Measurements from ENCODE around the gene PAPSS2. TPM values are rescaled to one million over a fixed set of nuclear protein-coding genes. Genes with fewer than 3 reads are reported as not detected.
"Not testable (repeated sequence)": the region's sequence is repeated elsewhere in the genome, so short reads cannot be mapped to it uniquely, and the experiment has no call there.

The PAPSS2 gene
- 1.7 TPM for total RNA-seq

DNA sequence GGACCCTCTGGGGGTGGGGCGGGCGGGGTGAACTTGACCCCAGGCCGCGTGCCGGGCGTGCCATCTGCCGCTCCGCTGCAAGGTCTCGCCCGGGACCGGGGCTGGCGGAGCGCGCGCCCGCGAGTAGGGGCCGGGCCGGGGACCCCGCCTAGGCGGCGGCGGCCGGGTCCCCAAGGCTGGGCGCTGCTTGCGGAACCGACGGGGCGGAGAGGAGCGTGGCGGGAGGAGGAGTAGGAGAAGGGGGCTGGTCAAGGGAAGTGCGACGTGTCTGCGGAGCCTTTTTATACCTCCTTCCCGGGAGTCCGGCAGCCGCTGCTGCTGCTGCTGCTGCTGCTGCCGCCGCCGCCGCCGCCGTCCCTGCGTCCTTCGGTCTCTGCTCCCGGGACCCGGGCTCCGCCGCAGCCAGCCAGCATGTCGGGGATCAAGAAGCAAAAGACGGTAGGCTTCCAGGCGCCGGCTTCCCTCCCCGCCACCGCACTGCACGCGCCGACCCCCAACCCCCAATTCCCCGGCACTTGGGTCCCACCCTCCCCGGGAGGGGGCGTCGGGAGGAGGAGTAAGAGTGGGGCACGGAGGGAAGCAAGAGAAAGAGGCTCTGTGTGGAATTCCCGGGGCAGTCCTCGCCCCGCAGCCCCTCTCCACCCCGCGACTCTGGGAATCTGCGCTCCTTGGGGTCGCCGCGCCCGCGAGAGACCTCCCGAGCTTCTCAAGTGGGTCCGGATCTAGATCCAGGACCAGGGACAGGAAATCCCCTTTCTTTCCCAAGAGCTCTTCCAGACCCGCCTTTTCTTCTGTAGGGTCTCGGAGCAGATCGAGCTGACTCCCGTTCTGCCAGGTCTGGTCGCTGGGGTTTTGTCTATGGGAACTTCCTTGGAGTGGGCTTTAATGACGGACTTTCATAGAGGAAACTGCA, at the start of gene PAPSS2:
PAPSS2 (plus strand) TSS at position 308 of the 913 bp plus-strand sequence; CDS start at position 412, 104 bp downstream.
- Histone ChIP-seq H3K27me3 (ENCODE audit: insufficient read depth, low read length) (peaks cover 23% of the 10 kb centered on the region), H3K4me3 (ENCODE audit: low read length) (peak within 1 kb of the TSS; percentile 42), H3K4me1 (ENCODE audit: insufficient read depth, low read length) (peaks cover 23% of the 10 kb centered on the region), H3K9me3 (ENCODE audit: low read depth, low read length) (no peaks in the 10 kb centered on the region)

DNA sequence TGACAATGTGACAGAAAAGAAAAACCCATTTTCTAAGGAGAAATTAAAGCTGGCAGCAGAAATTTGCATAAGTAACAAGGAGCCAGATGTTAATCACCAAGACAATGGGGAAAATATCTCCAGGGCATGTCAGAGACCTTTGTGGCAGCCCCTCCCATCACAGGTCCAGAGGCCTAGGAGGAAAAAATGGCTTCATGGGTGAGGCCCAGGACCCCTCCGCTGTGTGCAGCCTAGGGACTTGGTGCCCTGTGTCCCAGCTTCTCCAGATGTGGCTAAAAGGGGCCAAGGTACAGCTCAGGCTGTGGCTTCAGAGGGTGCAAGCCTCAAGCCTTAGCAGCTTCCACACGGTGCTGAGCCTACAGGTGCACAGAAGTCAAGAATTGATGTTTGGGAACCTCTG, 48.3 kb upstream of the PAPSS2 start:
- not testable (repeated sequence) for H3K4me3 ChIP-seq (ENCODE audit: low read length); H3K4me1 ChIP-seq (ENCODE audit: insufficient read depth, low read length); H3K9me3 ChIP-seq (ENCODE audit: low read depth, low read length); H3K27me3 ChIP-seq (ENCODE audit: insufficient read depth, low read length)

DNA sequence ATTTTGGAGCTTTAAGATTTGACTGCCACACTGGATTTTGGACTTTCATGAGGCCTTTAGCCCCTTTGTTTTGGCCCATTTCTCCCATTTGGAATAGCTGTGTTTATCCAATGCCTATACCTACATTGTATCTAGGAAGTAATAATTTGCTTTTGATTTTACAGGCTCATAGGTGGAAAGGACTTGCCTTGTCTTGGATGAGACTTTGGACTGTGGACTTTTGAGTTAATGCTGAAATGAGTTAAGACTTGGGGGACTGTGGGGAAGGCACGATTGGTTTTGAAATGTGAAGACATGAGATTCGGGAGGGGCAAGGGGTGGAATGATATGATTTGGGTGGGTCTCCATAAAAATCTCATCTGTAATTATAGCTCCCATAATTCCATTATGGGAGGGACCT, 47.6 kb upstream of the PAPSS2 start:
- no peaks in the 10 kb centered on the region for H3K27me3 ChIP-seq (ENCODE audit: insufficient read depth, low read length)
- H3K4me3 ChIP-seq (ENCODE audit: low read length) = no peak overlapping the region
- H3K4me1 ChIP-seq (ENCODE audit: insufficient read depth, low read length) = no peaks in the 10 kb centered on the region
- H3K9me3 ChIP-seq (ENCODE audit: low read depth, low read length) = no peaks in the 10 kb centered on the region

DNA sequence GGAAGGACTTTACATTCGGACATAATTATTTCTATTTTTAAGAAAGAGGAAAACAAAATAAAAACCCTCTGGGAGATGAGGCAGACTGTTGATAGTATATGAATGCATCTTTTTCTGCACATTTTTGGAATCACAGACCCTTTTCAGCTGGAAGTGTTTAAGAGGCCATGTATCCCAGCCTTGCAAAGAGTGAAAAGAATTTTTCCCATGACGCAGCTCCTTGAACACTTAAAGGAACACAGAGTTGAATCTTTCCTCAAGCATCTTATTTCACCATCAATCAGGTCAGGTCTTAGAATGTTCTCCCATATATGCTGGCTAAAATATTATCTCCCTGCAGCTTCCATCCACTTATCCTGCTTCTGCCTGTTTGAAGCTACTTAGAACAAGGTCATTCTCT, 45.9 kb upstream of the PAPSS2 start:
- H3K9me3 ChIP-seq (ENCODE audit: low read depth, low read length) = no peaks in the 10 kb centered on the region
- H3K27me3 ChIP-seq (ENCODE audit: insufficient read depth, low read length) = no peaks in the 10 kb centered on the region
- H3K4me3 ChIP-seq (ENCODE audit: low read length) = no peak overlapping the region
- no peaks in the 10 kb centered on the region for H3K4me1 ChIP-seq (ENCODE audit: insufficient read depth, low read length)

DNA sequence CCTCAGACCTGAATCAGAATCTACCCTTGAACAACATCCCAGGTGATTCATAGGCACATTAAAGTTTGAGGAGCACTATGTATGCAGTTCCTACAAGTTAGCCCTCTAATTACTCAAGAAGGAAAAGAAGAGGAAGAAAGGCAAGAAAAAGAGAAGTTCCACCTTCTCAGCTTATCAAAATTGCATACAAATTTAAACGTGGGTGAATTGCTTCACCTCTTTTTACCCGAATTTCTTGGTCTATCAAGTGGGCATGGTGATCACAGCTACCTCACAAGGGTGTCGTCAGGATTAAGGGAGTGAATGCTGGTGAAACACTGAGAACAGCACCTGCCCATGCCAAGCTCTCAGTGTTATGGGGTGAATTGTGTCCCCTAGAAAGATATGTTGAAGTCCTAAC, 43.8 kb upstream of the PAPSS2 start:
- no peaks in the 10 kb centered on the region for H3K9me3 ChIP-seq (ENCODE audit: low read depth, low read length)
- H3K4me1 ChIP-seq (ENCODE audit: insufficient read depth, low read length) = no peaks in the 10 kb centered on the region
- no peaks in the 10 kb centered on the region for H3K27me3 ChIP-seq (ENCODE audit: insufficient read depth, low read length)
- H3K4me3 ChIP-seq (ENCODE audit: low read length) = no peak overlapping the region

DNA sequence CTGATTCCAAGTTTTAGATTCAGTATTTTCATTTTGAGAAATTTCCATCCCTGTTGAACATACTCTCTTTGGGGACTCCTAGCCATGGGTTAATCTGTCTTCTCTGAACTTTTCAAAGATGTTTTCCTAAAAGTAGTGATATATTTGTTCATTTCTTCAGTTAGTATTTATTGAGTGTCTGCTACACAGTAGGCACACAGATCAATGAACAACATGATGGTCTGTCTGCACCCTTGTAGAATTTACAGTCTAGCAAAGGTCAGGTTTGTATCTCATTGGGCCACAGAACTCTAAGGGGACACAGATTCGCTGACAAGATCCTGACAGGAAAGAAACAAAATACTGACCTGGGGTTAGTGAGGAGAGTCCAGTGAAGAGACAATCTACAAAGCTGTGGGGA, 42.2 kb upstream of the PAPSS2 start:
- Histone ChIP-seq H3K4me1 (ENCODE audit: insufficient read depth, low read length) (no peaks in the 10 kb centered on the region), H3K4me3 (ENCODE audit: low read length) (no peak overlapping the region), H3K27me3 (ENCODE audit: insufficient read depth, low read length) (peaks cover 2% of the 10 kb centered on the region), H3K9me3 (ENCODE audit: low read depth, low read length) (no peaks in the 10 kb centered on the region)

DNA sequence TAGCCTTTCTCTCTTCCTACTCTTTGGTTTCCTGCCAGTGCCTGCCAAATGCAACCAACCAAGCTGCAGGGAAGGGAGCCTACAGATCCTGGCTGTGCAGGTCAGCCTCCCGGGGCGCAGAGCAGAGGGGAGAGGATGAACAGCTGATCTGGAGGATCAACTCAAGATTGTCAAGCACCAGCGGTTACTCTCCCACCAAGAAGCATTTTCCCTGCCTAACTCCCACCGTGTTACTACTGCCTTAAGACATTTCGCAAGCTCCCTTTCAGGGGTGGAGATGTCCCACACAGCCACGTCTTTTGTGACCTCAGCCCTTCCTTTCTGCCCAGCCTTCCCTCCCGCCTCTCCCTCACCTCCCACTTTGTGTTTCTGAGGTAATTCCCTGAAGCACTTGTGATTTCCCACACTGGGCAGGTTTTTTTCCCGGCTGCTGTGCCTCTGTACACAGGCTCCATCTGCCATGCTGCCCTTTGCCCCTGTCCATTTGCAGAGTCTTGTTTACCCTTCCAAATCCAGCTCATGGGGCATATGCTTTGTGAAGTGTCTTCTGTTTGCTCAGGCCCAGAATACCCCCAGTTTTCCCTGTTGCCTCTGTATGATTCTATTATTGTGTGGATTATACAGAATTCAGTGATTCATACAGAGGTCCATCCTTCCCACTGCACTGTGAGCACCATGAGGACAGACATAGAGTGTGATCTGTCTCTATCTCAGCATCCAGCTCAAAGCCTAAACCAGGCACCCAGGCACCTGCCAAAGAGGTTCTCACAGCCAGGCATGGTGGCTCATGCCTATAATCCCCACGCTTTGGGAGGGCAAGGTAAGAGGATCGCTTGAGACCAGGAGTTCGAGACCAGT, 40.9 kb upstream of the PAPSS2 start:
- H3K27me3 ChIP-seq (ENCODE audit: insufficient read depth, low read length) = peaks cover 4% of the 10 kb centered on the region
- H3K4me3 ChIP-seq (ENCODE audit: low read length) = no peak overlapping the region

DNA sequence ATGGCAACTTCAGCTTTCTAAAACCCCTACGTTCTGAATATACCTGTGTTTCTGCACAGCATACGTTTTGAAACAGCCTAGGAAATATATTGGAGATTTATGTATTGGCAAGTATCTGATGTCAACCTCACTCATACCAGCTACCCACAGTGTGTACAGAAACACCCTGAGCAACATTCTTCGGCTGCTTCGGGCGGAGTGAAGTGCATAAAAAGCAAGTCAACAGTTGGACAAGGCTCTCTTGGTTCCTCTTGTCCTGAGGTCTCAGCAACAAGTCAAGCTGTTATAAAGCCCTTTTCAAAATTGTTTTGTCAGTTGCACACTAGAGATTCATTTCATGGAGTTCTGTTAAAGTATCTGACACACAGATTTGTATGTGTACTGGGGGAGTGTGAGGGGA, 40.0 kb upstream of the PAPSS2 start:
- no peaks in the 10 kb centered on the region for H3K4me1 ChIP-seq (ENCODE audit: insufficient read depth, low read length)
- peaks cover 4% of the 10 kb centered on the region for H3K27me3 ChIP-seq (ENCODE audit: insufficient read depth, low read length)
- no peak overlapping the region for H3K4me3 ChIP-seq (ENCODE audit: low read length)
- no peaks in the 10 kb centered on the region for H3K9me3 ChIP-seq (ENCODE audit: low read depth, low read length)

More for the DNA sequence above, 40.9 kb upstream of the PAPSS2 start:
- H3K4me1 ChIP-seq (ENCODE audit: insufficient read depth, low read length) = no peaks in the 10 kb centered on the region
- no peaks in the 10 kb centered on the region for H3K9me3 ChIP-seq (ENCODE audit: low read depth, low read length)

DNA sequence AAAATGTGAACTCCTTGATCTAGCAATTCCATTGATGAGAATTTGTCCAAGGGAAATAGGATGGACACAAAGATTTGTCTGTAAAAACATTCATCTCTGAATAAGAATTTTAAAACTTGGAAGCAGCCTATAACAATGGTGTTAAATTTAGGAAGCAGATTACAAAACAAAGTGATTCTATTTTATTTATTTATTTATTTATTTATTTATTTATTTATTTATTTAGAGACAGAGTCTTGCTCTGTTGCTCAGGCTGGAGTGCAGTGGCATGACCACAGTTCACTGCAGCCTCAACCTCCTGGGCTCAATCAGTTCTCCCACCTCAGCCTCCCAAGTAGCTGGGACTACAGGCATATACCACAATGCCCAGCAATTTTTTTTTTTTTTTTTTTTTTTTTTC, 38.2 kb upstream of the PAPSS2 start:
- H3K9me3 ChIP-seq (ENCODE audit: low read depth, low read length); H3K4me3 ChIP-seq (ENCODE audit: low read length); H3K27me3 ChIP-seq (ENCODE audit: insufficient read depth, low read length); H3K4me1 ChIP-seq (ENCODE audit: insufficient read depth, low read length): not testable (repeated sequence)

DNA sequence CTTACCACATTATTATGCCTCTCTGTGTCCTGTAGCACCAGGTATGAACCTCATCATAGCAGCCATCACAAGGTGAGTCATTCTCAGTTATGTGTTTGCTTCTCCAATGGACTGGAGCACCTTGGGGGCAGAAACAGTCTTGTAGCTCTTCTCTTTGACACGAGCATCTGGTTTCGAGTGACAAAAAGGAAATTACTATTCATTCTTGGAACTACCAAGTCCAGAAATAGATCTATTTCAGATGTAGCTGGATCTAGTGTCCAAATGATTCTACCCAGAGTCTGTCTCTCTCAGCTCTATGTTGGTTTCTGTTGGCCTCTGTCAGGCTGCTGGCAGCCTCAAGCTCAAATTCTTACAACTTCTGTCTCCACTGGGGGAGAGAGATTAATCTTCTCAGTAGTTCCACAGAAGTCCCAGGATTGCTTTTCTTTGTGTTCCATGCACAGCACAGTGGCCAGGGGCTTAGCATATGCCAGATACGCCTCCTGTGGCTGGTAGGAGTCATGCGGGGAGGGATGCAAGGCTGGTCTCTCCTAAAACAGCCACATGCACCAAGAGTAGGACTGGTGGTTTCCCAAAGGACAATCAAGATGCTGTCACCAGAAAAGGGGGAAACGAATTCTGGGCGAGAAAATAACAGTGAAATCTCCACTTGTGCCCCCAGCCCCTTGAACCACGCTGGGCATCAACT, 37.2 kb upstream of the PAPSS2 start:
- H3K4me3 ChIP-seq (ENCODE audit: low read length) = no peak overlapping the region
- H3K27me3 ChIP-seq (ENCODE audit: insufficient read depth, low read length) = peaks cover 4% of the 10 kb centered on the region
- no peaks in the 10 kb centered on the region for H3K9me3 ChIP-seq (ENCODE audit: low read depth, low read length)
- no peaks in the 10 kb centered on the region for H3K4me1 ChIP-seq (ENCODE audit: insufficient read depth, low read length)

DNA sequence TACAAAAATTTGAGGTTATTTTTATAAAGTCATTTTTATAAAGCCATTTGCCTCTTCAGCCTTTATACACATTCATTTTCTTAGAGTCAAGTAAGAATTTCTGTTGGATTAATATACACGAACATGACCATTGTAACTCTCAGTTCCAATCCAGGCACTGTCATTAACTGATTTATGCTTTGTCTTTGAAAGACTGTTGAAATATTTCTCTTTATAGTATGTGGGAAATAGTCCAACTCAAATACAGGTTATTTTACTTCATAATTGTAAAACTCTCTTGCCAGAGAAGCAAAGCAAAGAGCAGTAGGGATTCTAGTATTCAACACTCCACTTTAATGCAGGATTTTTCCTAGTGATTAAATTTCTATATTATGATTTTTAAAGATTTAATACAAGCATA, 36.5 kb upstream of the PAPSS2 start:
- peaks cover 4% of the 10 kb centered on the region for H3K27me3 ChIP-seq (ENCODE audit: insufficient read depth, low read length)
- no peaks in the 10 kb centered on the region for H3K4me1 ChIP-seq (ENCODE audit: insufficient read depth, low read length)
- no peak overlapping the region for H3K4me3 ChIP-seq (ENCODE audit: low read length)

DNA sequence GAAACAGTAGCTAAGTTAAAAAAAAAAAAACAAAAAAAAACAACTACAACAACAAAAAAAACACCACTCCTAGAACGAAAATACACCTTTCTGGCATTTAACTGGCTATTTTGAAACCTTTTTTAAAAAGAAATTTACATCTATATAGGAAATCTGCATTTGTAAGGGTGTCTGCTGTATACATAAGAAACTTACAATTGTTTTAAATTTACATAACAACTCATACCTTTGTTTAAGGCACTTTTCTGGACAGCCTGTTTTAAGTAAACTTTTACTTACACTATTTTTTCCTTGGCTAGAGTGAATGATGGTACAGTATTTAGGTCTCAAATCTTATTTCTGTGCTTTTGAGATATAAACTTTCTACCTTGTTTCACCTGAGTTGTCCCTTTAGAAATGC, 34.0 kb upstream of the PAPSS2 start:
- Histone ChIP-seq H3K4me1 (ENCODE audit: insufficient read depth, low read length) (no peaks in the 10 kb centered on the region), H3K27me3 (ENCODE audit: insufficient read depth, low read length) (peaks cover 4% of the 10 kb centered on the region), H3K4me3 (ENCODE audit: low read length) (no peak overlapping the region), H3K9me3 (ENCODE audit: low read depth, low read length) (no peaks in the 10 kb centered on the region)

More for the DNA sequence above, 36.5 kb upstream of the PAPSS2 start:
- H3K9me3 ChIP-seq (ENCODE audit: low read depth, low read length) = no peaks in the 10 kb centered on the region

DNA sequence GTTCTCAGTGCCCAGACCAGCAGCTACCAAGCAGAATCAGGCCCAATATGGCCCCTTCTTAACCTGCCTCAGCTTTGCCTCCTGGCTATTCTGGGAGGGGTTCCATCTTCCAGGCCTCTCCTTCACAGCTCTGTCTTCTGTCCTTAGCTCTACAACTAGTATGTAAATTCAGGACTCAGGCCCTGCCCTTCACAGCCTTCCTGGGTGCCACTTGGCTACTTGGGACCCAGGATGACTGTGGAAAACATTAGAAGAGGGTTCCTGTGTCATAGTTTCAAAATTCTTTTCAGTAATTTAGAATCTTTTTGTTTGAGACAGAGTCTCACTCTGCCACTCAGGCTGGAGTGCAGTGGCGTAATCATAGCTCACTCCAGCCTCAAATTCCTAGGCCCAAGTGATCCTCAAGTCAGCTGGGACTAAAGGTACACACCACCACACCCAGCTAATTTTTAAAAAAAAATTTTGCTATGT, 33.2 kb upstream of the PAPSS2 start:
- no peak overlapping the region for H3K4me3 ChIP-seq (ENCODE audit: low read length)
- peaks cover 4% of the 10 kb centered on the region for H3K27me3 ChIP-seq (ENCODE audit: insufficient read depth, low read length)
- H3K9me3 ChIP-seq (ENCODE audit: low read depth, low read length) = no peaks in the 10 kb centered on the region
- no peaks in the 10 kb centered on the region for H3K4me1 ChIP-seq (ENCODE audit: insufficient read depth, low read length)

DNA sequence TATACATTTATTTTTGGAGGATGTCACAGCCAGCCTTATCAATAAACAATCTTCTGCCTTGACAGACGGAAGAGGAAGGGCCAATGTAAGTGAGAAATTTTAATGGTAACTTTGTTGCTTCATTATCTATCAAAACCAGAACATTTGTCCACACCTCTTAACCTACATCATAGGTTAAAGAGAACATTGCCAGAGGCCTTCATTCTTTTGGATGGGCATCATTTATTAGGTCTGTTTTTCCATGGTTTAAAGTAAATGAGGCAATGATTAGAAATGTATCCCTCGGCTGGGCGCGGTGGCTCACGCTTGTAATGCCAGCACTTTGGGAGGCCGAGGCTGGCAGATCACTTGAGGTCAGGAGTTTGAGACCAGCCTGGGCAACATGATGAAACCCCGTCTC, 29.5 kb upstream of the PAPSS2 start:
- Histone ChIP-seq H3K9me3 (ENCODE audit: low read depth, low read length) (no peaks in the 10 kb centered on the region), H3K4me1 (ENCODE audit: insufficient read depth, low read length) (no peaks in the 10 kb centered on the region), H3K27me3 (ENCODE audit: insufficient read depth, low read length) (no peaks in the 10 kb centered on the region), H3K4me3 (ENCODE audit: low read length) (no peak overlapping the region)

DNA sequence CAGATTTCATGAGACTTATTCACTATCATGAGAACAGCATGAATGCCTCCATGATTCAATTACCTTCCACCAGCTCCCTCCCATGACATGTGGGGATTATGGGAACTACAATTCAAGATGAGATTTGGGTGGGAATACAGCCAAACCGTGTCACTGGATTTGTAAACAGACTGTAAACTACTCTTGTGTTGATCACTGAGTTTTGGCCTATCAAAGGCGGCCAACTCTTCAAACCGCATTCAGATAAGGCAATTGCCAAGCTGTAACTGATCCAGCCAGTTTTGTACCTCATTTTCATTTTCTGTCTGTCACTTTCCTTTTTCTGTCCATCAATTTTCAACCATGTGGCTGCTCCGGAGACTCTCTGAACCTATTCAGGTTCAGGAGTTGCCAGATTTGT, 27.2 kb upstream of the PAPSS2 start:
- Histone ChIP-seq H3K9me3 (ENCODE audit: low read depth, low read length) (no peaks in the 10 kb centered on the region), H3K4me1 (ENCODE audit: insufficient read depth, low read length) (peaks cover 9% of the 10 kb centered on the region), H3K27me3 (ENCODE audit: insufficient read depth, low read length) (no peaks in the 10 kb centered on the region), H3K4me3 (ENCODE audit: low read length) (no peak overlapping the region)
